ENCODE results near the gene MAPK8IP3.

DNA sequence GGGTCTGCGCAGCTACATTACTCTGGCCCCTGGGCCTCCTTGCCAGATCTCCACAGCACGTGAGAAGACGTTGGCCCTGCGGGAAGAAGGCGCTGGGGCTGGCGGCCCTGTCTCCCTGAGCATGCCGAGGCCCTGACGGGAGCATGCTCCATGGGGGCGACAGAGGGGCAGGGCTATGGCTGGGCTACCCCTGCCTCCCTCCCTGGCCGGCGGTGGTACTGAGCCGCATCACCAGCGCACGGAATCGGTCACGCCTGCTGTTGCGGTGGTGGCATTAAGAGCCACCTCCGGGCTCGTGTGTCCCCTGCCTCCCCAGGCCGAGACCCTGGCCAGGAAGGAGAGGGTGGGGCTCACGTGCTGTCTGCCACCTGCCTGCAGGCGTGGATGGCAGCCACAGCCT lies 28.1 kb downstream of the MAPK8IP3 start:
- TF ChIP-seq, protein P1, sequence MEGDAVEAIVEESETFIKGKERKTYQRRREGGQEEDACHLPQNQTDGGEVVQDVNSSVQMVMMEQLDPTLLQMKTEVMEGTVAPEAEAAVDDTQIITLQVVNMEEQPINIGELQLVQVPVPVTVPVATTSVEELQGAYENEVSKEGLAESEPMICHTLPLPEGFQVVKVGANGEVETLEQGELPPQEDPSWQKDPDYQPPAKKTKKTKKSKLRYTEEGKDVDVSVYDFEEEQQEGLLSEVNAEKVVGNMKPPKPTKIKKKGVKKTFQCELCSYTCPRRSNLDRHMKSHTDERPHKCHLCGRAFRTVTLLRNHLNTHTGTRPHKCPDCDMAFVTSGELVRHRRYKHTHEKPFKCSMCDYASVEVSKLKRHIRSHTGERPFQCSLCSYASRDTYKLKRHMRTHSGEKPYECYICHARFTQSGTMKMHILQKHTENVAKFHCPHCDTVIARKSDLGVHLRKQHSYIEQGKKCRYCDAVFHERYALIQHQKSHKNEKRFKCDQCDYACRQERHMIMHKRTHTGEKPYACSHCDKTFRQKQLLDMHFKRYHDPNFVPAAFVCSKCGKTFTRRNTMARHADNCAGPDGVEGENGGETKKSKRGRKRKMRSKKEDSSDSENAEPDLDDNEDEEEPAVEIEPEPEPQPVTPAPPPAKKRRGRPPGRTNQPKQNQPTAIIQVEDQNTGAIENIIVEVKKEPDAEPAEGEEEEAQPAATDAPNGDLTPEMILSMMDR (IDR thresholded peaks at IDR 0.05) = no peak
- TF ChIP-seq EZH2 (IDR thresholded peaks at IDR 0.05; ENCODE audit: borderline replicate concordance, insufficient read depth, low read depth, low read length, poor library complexity, severe bottlenecking) = no peak
